K562 (cell line): ENCODE measurements around the gene INMT. TPM values are rescaled to one million over a fixed set of nuclear protein-coding genes. Genes with fewer than 3 reads are reported as not detected.

Experiments
- CBX8 ChIP-seq: fragments of 200-600 bp; sonication (generic); IDR thresholded peaks from 2 replicates; pipeline ENCODE4 v1.6.1; 2012; ENCODE audit warnings: borderline replicate concordance, mixed run types, low read depth, mild to moderate bottlenecking, moderate library complexity, mixed read lengths, low read length, control low read depth, inconsistent platforms; ENCODE audit not compliant: poor library complexity, severe bottlenecking; ENCODE audit errors: extremely low read depth
- HINFP ChIP-seq: fragments of 450-650 bp; conservative IDR thresholded peaks from 2 replicates; pipeline ENCODE4 v1.6.1; 2016; ENCODE audit warnings: missing genetic modification characterization, low read depth, mild to moderate bottlenecking, control low read depth, missing compliant biosample characterization
- IRF2 ChIP-seq: sonication (generic); formaldehyde crosslinking; IDR thresholded peaks from 2 replicates; pipeline ENCODE4 v1.8.1; 2022; ENCODE audit warnings: mild to moderate bottlenecking, missing genetic modification reagents
- LARP7 ChIP-seq: fragments of 450-650 bp; IDR thresholded peaks from 2 replicates; pipeline ENCODE4 v1.6.1; 2016
- MNT ChIP-seq, 2 experiments: fragments of 450-650 bp; conservative IDR thresholded peaks; 2 replicates each; pipeline ENCODE4 v1.6.1; 2017; ENCODE audit warnings: mild to moderate bottlenecking in 2 of 2, moderate library complexity in 2 of 2
- MXD1 ChIP-seq: fragments of 250-450 bp; sonication (Bioruptor Pico); IDR thresholded peaks from 2 replicates; pipeline ENCODE4 v1.8.0; 2021; ENCODE audit warnings: borderline replicate concordance, mild to moderate bottlenecking, moderate library complexity; ENCODE audit not compliant: poor library complexity, severe bottlenecking
- MYNN ChIP-seq, 2 experiments: sonication (generic); formaldehyde crosslinking in 1 of 2; IDR thresholded peaks; 2 replicates each; pipeline versions ENCODE4 v1.5.0 to v1.6.1; 2016 to 2020; ENCODE audit warnings: antibody characterized with exemption in 1 of 2, missing genetic modification reagents in 1 of 2
- NFIC ChIP-seq: fragments of 450-650 bp; IDR thresholded peaks from 2 replicates; pipeline ENCODE4 v1.6.1; 2017; ENCODE audit warnings: mild to moderate bottlenecking, inconsistent platforms
- PRPF4 ChIP-seq: fragments of 200-400 bp; formaldehyde crosslinking; IDR thresholded peaks from one replicate; pipeline ENCODE4 v1.6.1; 2017; ENCODE audit warnings: low read length, low read depth, mild to moderate bottlenecking; ENCODE audit not compliant: insufficient read depth, poor library complexity, severe bottlenecking
- RBM17 ChIP-seq: fragments of 200-400 bp; formaldehyde crosslinking; IDR thresholded peaks from 2 replicates; pipeline ENCODE4 v1.6.1; 2017; ENCODE audit warnings: low read depth, mild to moderate bottlenecking, low read length, borderline replicate concordance
- RBM34 ChIP-seq: fragments of 200-400 bp; formaldehyde crosslinking; IDR thresholded peaks from 2 replicates; pipeline ENCODE4 v1.6.1; 2018; ENCODE audit warnings: low read length, borderline replicate concordance; ENCODE audit not compliant: insufficient read depth
- RNF219 ChIP-seq: fragments of 250-450 bp; sonication (Bioruptor Pico); IDR thresholded peaks from 2 replicates; pipeline ENCODE4 v1.5.0; 2022; ENCODE audit warnings: mild to moderate bottlenecking
- SAFB2 ChIP-seq: fragments of 200-400 bp; formaldehyde crosslinking; IDR thresholded peaks from 2 replicates; pipeline ENCODE4 v1.6.1; 2018; ENCODE audit warnings: borderline replicate concordance, low read length, low read depth, moderate library complexity; ENCODE audit not compliant: severe bottlenecking
- SIN3B ChIP-seq: fragments of 450-650 bp; IDR thresholded peaks from 2 replicates; pipeline ENCODE4 v1.6.1; 2017; ENCODE audit warnings: low read depth, mild to moderate bottlenecking, moderate library complexity
- SUPT5H ChIP-seq: fragments of 450-650 bp; IDR thresholded peaks from 2 replicates; pipeline ENCODE4 v1.6.1; 2016
- ZBTB34 ChIP-seq: fragments of 250-450 bp; sonication (Bioruptor Pico); IDR thresholded peaks from 2 replicates; pipeline ENCODE4 v1.8.0; 2021; ENCODE audit warnings: mild to moderate bottlenecking, moderate library complexity
- ZEB2 ChIP-seq: fragments of 450-650 bp; IDR thresholded peaks from 2 replicates; pipeline ENCODE4 v1.6.1; 2016
- ZNF124 ChIP-seq: sonication (generic); formaldehyde crosslinking; IDR thresholded peaks from 2 replicates; pipeline ENCODE4 v1.8.1; 2022; ENCODE audit warnings: missing genetic modification reagents
- ZNF212 ChIP-seq: fragments of 450-650 bp; formaldehyde crosslinking; IDR thresholded peaks from 2 replicates; pipeline ENCODE4 v1.4.0; 2020; ENCODE audit warnings: mild to moderate bottlenecking
- polyA plus RNA-seq, 8 experiments: library from polyadenylated mRNA; depleted of rRNA in 4 of 8; stranded (reverse) in 5 of 8; unstranded in 3 of 8; fragments of >200 nt; fragmentation: Nextera tagmentation in 2 of 8; fragmentation: Illumina TruSeq in 1 of 8; extraction: Ambion mirVana in 2 of 8; extraction: Trizol in 1 of 8; gene quantifications; 2 replicates each; pipeline versions ENCODE4 v1.2.1 to v1.2.3, GENCODE V29; 2011 to 2014; ENCODE audit warnings: inconsistent platforms in 1 of 8, missing spikeins in 1 of 8
- total RNA-seq, 7 experiments: library from RNA; depleted of rRNA in 6 of 7; stranded (reverse); fragments of >200 nt in 6 of 7; fragmentation: Illumina TruSeq in 2 of 7; extraction: Trizol in 2 of 7; gene quantifications; 2 replicates each; pipeline versions ENCODE4 v1.2.1 to v1.2.3, GENCODE V29; 2011 to 2021; ENCODE audit warnings: low replicate concordance in 1 of 7

Gene INMT
- total and polyA plus RNA-seq, 9 of the 15 experiments (the other 6 are each of a cell fraction or from before 2014, with no cell fraction given), result 0.04 to 0.27 TPM; not detected in 7

GRCh38 chr7:30771174-30771879 is 19.4 kb downstream of the INMT start, which contains the start of gene MINDY4 (continued):
- TF ChIP-seq SUPT5H, result peak; percentile 69
- no peak for TF ChIP-seq ZNF124
- peak in 1 of 2 experiments; percentile 79 for TF ChIP-seq MNT (conservative IDR thresholded peaks at IDR 0.05)
- TF ChIP-seq HINFP (tag), result no peak
- no peak for TF ChIP-seq CBX8
- no peak for TF ChIP-seq MYNN (IDR thresholded peaks at IDR 0.05)
- TF ChIP-seq MYNN (CRISPR knock-in tag; IDR thresholded peaks at IDR 0.05), result no peak
- TF ChIP-seq SAFB2, result no peak
- TF ChIP-seq SIN3B, result no peak
- TF ChIP-seq MXD1 (CRISPR knock-in tag), result peak; percentile 40
- no peak for TF ChIP-seq RBM34
- no peak for TF ChIP-seq ZBTB34 (CRISPR knock-in tag)
- no peak for TF ChIP-seq ZNF212 (CRISPR knock-in tag)
- TF ChIP-seq PRPF4, result no peak
- 0 out of 2 replicates have a peak, but pooled peaks have one; percentile 6 for TF ChIP-seq NFIC
- TF ChIP-seq RBM17, result no peak
- no peak for TF ChIP-seq IRF2 (CRISPR knock-in tag)
- no peak for TF ChIP-seq LARP7
- no peak for TF ChIP-seq RNF219 (CRISPR knock-in tag)
- no peak for TF ChIP-seq ZEB2
